Mucosa of gallbladder (tissue), 1 donor: ENCODE measurements around the gene KANSL1. TPM values are rescaled to one million over a fixed set of nuclear protein-coding genes. Genes with fewer than 3 reads are reported as not detected.

Experiments used
- DNase-seq: peaks from one replicate; pipeline ENCODE4 v3.0.0-alpha.2; 2020; ENCODE audit warnings: low spot score
- total RNA-seq: library from RNA; stranded (reverse); gene quantifications from one replicate; pipeline ENCODE4 v1.2.1, GENCODE V29; 2021
- donor health status: DM: no; HTN: no; CAD: no.

KANSL1 gene
- total RNA-seq, 1 donor from 2014 or later = 88.1 TPM

DNA sequence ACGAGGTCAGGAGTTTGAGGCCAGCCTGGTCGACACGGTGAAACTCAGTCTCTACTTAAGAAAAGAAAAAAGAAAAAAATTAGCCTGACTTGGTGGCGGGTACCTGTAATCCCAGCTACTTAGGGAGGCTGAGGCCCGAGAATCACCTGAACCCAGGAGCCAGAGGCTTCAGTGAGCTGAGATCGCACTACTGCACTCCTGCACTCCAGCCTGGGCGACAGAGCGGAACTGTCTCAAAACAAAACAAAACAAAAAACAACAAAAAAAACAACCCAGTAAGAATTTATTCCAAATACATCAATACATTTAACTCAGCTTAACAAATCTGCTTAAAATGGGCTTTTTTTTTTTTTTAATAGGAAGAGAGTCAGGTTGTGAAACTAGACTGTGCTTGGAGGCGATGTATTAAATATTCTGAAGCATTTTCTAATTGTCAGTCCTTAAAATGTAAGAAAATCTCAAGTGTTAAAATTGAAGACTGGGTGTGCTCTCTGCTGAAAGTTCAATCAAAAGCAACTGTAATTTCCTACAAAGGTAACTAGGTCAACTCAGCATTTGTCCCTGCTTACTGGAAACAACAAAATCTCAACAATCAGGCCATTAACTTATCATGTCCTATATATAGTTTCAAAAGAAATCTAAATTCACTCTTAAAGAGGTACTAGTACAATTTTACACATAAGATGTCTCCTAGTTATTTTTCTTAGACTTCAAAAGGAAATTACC lies 23.2 kb downstream of the KANSL1 start:
- no peak for DNase-seq

DNA sequence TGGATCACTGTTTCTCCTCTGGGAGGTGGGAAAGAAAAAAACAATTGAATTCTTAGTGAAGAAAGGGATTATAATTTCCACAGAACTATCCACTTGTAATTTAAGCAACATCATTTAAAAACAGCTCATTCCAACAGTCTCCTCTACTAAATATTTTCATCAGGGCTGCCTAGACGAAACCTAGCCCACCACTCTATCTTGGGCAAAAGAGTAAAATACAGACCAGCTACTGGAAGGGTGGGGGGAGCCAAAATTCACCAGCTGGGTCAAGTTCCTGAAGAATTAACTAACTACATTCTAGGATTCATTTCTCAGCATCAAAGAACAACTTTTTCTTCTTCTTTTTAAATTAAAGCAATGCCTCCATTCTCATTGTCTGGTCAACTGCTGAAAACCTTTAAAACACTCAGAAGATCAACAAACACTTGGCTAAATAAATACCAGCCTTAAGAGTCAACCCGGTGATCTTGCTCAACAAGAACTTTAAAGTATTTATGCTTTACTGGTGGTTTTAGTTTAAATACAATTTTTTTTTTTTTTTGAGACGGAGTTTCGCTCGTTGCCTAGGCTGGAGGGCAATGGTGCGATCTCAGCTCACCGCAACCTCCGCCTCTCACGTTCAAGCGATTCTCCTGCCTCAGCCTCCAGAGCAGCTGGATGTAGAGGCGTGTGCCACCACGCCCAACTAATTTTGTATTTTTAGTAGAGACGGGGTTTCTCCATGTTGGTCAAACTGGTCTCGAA lies 25.2 kb downstream of the KANSL1 start:
- no peak for DNase-seq

DNA sequence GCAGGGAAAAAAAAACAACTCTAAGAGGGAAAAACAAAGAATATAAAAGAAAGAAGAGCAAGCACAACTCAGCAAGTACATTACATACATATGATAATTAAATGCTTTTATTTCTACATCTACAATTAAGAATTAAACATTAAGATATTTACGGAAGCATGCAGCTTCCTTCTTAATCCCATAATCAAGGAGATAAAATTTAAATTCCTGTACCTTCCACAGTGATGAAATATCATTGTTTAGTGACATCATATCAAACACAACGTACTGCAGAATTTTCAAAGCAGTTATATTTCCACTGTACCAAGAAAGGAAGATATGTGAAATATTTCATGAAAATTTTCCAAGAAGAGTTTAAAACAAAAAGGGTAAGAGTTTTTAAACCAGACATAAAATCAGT lies 26.0 kb downstream of the KANSL1 start:
- no peak for DNase-seq

DNA sequence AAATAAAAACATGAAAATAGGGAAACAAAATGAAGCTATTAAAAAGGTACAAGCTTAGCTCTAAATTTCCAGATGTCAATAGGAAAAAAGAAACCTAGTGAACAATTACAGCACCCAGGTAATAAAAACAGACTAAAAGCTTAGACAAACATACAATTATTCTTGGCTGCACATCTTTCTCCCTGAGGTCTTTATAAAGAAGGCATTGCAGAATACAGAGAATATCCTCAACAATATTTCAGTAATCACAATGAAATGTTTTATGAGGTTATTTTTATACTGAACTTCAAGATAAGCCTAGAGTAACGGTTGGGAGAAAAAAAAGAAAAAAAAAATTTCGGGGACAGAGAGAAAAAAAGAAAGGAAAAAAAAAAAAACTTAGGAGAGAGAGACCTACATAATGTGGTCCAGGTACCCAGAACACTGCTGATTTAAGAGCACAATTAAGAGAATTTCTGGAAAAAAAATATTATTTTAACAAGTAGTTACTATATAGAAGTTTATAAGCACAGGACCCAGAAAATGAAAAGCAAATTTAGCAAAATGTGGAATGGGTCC lies 26.5 kb downstream of the KANSL1 start:
- no peak for DNase-seq

DNA sequence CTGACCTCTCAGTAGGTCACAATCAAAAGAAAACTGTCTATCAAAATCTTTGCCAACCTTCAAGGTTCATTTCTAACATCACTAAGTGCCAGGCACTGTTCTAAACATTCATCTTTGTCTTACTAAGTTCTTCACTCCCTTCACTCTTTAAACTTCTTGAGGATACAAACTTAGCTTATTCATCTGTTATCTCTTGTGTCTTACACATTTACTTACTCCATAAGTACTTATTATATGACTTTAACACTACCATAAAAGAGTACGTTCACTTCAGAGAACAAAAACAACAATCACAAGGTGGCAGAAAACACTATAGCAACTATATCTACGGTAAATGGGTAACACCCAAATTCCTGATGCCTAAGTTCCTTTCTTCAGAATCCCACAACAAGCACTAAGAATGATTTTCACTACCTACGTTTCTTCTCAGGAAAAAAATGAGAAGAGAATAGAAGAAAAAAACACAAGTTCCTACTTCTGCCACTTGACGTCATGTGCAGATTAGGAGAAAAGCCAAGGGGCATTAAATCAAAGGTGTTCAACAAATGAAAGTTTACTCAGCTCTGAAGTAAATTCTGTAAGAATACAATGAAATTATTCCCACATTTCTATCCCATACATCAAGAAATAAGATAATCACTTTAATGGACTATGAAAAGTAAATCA lies 29.2 kb downstream of the KANSL1 start:
- DNase-seq = no peak

DNA sequence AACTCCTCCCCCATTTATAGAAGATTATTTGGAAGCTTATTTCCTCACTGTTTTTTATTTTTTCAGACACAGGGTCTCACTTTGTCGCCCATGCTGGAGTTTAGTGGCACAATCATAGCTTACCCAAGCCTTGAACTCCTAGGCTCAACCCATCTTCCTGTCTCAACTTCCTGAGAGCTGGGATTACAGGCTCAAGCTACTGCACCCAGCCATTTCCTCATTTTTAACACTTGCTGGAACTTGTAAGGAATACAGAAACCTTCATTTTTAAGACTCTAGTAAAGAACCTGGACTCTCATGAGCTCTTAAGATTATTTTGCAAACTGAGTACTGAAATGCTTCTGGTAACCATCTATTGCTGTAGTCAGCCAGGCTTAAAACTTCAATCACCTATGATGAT lies 29.9 kb downstream of the KANSL1 start:
- no peak for DNase-seq

GRCh38 chr17:46162866-46163265 lies 30.4 kb downstream of the KANSL1 start:
- DNase-seq = no peak

DNA sequence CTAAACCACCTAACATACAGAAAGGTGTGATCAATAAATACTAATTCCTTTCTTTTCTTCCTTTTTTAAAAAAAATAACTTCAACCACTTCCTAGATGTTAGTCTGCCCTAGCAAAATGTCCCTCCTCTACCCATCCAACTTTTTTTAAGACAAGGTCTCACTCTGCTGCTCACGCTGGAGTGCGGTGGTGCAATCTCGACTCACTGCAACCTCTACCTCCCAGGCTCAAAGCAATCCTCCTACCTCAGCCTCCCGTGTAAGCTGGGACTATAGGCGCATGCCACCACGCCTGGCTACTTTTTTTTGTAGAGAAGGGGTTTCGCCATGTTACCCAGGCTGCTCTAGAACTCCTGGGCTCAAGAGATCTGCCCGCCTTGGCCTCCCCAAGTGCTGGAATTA lies 33.1 kb downstream of the KANSL1 start:
- no peak for DNase-seq

DNA sequence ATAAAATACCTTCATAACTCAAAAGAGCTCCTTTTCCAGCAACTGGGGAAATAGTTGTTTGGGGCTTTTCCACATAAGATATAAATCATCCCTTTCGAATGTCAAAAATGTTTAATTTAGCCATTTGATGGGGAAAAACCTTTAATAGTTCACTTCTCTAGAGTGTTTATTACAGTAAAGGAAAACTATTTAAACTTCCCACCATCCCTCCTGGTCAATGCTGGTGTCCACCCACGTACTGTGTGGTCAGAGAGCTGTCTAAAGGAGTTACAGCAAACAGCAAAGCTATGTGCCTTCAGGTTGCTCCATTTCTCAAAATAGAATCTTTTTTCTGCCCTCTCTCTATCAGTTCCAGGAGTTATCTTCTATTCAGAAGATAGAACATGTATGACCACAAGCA lies 33.5 kb downstream of the KANSL1 start:
- DNase-seq = no peak

DNA sequence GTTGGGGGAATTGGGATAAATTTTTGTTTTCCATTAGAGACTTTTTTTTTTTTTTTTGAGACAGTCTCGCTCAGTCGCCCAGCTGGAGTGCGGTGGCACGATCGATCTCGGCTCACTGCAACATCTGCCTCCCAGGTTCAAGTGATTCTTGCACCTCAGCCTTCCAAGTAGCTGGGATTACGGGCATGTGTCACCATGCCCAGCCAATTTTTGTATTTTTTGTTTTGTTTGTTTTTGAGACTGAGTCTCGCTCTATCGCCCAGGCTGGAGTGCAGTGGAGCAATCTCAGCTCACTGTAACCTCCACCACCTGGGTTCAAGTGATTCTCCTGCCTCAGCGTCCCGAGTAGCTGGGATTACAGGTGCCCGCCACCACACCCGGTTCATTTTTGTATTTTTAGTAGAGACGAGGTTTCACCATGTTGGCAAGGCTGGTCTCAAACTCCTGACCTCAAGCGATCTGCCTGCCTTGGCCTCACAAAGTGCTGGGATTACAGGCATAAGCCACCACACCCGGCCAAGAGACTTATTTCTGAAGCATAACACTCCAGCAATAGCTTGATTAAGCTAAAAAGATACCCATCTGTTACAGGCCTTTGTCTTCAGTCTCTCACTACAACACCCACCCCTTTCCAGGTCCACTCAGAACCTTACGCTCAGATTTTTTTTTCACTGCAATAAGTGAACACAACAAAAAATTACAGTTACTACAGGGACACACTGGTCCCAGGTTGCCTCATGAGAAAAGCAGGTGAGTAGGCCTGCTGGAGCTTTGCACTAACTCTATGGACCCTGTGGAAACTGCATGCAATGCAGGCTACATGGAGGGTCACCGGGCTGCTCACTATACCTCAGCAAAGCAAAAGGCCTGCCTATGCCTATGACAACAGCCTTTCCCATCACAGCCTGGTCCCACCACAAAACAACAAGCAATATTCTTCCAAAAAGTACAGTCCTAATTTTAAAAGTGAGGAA lies 34.6 kb downstream of the KANSL1 start:
- no peak for DNase-seq

DNA sequence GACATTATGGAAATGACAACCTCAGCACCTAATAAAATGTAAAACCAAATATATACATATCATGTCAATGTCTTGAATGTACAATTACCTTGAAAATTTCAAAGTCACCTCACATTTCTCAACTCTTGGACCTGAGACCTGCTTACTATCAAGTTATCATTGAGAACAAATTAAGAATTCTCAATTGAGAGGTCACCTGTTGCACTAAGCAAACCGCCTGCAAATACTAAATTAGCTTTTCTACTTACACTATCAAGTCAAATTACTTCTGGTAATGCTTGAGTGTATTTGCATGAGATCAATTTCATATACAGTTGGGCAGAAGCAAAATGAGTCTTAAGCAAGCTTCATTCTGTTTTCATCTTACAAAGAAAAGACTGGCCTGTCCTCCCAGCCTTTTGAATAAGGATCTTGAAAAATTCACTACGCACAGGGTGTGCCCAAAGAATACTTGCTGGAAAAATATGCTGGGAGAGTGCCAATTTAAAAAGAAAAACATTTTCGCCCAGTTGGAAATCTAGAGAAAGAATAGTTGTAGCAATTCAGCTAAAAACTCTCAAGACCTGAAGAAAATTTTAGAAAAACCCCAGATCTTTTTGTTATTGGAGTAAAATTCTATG lies 35.7 kb downstream of the KANSL1 start:
- no peak for DNase-seq

GRCh38 chr17:46154151-46154816 lies 38.9 kb downstream of the KANSL1 start:
- DNase-seq = no peak

DNA sequence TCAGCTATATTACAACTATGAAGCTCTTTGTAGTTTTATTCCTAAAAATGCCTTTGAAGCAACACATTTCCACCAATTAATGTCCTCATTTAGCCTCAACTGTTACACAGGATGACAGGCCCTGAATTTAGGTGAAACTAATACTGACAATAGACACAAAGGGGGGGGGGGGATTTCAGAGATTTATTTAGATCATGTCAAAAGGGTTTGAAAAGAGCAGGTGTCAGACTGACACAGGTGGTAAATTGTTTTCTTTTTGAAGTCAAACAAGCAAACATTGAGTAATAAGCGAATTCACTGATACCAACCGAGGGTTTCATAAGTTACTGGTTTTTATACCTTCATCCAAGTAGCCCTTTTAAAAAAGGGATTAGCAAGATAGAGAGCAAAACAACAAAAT lies 40.8 kb downstream of the KANSL1 start:
- no peak for DNase-seq

- DNase-seq = no peak
These were observed 41.5 kb downstream of the KANSL1 start for GRCh38 chr17:46151762-46152161.

DNA sequence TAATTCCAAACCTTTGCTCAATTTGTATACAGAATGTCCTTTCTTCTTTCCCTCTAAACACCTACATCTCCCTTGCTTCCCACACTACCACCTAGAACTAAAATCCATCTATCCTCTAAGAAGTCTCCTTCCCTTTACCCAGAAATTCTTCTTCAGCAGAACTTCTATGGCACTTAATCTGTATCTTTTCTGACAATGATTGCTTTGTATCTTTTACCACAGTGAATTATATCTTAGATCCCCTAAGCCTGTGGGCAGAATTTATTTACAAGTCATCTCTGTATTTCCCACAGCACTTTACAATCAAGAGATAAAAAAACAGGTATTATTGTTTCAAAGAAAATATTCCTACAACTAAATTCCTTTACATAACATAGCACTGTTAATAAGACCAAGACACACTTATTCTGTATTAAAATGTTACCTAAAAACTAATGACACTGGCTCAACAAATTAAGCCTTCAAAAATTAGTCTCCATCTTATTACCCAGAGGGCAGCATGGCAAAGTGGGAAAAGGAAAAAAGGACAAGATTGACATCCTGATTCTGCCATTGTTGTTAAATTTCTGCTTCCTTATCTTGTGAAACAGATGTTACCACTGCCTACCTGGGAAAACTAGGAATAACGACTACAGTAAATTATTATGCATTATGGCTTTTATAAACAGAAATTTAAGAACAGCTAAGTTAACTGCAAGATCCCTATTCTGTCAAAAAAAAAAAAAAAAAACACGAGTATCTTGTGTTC lies 42.8 kb downstream of the KANSL1 start:
- DNase-seq = no peak

GRCh38 chr17:46148247-46148646 lies 45.0 kb downstream of the KANSL1 start:
- DNase-seq = no peak

- no peak for DNase-seq
These were observed 45.9 kb downstream of the KANSL1 start for GRCh38 chr17:46147296-46147695.

GRCh38 chr17:46144246-46144645 lies 49.0 kb downstream of the KANSL1 start:
- DNase-seq = no peak

DNA sequence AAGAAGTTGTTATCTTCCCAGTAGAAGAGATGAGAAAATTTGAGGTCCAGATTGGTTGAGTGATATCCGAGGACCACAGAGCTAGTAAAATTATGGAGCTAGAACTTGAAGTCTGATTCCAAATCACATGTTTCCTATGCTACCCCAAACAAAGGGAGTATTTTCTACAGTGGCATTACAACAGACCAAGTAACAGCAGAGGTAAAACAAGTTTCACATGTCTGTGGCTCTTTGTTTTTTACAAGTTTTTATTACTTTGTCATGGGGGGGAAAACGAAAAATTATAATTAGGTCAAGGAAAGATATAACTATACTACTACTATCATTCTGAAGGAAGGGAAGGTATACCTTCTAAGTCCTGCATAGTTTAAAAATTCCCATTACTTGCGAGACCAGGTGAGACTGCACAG lies 49.4 kb downstream of the KANSL1 start:
- DNase-seq = no peak

DNA sequence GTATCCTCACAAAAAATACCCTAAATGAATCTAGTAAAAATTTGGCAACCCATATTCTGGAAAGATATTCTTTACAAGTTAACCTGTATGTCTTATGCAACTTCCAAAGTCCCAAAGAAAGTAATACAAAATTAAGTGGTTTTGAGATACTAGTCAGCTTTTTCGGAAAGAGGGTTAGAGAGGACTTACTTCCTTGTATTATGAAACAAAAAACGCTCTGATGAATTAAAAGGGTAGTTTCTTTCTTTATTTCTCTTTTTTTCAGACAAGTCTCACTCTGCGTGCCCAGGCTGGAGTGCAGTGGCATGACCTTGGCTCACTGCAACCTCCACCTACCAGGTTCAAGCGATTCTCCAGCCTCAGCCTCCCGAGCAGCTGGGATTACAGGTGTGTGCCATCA lies 51.6 kb downstream of the KANSL1 start:
- DNase-seq = no peak
